ENCODE data around the gene WWP2.

The WWP2 gene

GRCh38 chr16:69924777-69925191, 162.7 kb downstream of the WWP2 start:
- DNase-seq (ENCODE audit: low read depth in 2 of 3, low spot score in 2 of 3), result no peak

GRCh38 chr16:69925311-69925710, 163.2 kb downstream of the WWP2 start:
- DNase-seq (ENCODE audit: low read depth in 2 of 3, low spot score in 2 of 3), result no peak

DNA sequence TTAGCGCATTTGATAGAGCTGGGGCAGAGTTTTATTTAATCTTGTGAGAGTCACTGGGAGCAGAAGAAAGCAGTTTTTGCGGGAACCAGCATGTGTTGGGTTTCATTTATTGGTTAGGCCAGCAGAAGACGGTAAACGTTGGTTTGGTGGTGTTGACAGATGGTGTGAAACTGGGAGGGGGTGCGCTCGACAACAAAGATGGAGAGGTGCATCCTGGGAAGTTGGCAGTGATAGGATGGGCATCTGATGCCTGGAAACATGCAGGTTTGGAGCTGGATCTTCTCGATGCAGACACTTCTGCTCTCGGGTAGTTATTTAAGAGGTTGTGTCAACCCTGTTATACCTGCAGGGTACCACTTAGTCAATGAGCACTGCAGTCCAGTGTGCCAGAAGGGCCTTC, 164.1 kb downstream of the WWP2 start:
- no peak for DNase-seq (ENCODE audit: low read depth in 2 of 3, low spot score in 2 of 3)

- no peak for DNase-seq (ENCODE audit: low read depth in 2 of 3, low spot score in 2 of 3)
Observed at GRCh38 chr16:69927056-69927757, 165.1 kb downstream of the WWP2 start.

DNA sequence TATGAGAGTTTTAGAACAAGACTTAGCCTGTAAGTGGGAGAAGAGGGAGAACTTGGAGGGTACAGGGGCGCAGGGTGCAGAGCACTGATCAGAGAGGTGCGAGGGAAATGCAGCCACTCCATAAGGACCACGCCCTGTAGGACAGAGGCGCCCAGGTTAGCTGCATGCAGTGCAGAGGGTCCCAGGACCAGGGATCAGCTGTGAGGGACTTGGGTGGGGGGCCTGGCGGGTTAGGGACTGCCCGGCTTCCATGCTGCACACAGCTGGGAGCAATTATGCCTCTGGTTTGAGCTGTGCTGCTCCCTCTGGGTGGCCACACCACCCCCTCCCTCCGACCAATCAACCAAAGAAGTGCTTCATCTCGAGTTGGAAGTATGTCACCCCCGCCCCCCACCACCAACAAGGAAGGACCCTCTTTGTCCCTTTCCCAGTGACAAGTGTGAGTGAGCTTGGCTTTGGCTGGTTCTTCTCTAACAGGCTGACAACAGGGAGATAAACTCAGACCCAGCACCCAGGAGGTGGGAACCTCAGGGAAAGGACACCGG, 166.8 kb downstream of the WWP2 start:
- DNase-seq (ENCODE audit: low read depth in 2 of 3, low spot score in 2 of 3), result no peak

- DNase-seq (ENCODE audit: low read depth in 2 of 3, low spot score in 2 of 3), result no peak
Observed at GRCh38 chr16:69929480-69929879, 167.3 kb downstream of the WWP2 start.

DNA sequence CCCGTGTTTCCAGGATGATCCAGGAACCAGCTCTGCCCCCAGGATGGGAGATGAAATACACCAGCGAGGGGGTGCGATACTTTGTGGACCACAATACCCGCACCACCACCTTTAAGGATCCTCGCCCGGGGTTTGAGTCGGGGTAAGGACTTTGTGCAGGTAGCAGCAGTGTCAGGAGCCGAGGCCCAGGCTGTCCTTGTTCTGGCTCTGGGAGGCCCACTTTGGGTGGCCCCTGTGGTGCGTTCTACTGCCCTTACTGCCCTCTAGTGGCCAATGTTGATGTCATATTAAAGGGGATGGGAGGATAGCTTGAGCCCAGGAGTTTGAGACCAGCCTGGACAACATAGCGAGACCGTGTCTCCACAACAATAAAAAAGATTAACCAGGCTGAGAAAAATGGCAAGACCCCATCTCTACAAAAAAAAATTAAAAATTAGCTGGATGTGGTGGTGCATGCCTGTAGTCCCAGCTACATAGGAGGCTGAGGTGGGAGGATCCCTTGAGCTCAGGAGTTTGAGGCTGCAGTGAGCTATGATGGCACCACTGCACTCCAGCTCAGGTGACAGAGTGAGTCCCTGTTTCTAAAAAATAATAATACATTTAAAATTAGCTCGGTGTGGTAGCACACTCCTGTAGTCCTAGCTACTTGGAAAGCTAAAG, 168.1 kb downstream of the WWP2 start:
- DNase-seq (ENCODE audit: low read depth in 2 of 3, low spot score in 2 of 3), result peak in 1 of 3 experiments; percentile 31

DNA sequence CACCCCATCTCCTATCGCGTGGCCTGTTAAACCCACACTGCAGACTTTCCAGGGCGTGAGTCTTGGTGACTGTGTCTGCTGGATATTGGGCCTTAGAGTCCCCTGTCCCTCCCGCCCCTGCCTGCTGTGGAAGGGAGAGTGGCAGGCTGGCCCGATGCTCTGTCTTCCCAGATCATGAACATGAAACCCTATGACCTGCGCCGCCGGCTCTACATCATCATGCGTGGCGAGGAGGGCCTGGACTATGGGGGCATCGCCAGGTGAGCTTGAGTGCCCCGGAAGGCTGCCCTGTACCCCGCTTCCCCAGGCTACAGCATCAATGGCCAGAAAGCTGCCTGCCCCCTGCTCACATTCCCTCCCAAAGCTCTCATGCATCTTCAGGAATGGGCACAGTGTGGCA, 169.5 kb downstream of the WWP2 start:
- DNase-seq (ENCODE audit: low read depth in 2 of 3, low spot score in 2 of 3), result no peak

GRCh38 chr16:69932228-69932627, 170.1 kb downstream of the WWP2 start:
- DNase-seq (ENCODE audit: low read depth in 2 of 3, low spot score in 2 of 3), result no peak

DNA sequence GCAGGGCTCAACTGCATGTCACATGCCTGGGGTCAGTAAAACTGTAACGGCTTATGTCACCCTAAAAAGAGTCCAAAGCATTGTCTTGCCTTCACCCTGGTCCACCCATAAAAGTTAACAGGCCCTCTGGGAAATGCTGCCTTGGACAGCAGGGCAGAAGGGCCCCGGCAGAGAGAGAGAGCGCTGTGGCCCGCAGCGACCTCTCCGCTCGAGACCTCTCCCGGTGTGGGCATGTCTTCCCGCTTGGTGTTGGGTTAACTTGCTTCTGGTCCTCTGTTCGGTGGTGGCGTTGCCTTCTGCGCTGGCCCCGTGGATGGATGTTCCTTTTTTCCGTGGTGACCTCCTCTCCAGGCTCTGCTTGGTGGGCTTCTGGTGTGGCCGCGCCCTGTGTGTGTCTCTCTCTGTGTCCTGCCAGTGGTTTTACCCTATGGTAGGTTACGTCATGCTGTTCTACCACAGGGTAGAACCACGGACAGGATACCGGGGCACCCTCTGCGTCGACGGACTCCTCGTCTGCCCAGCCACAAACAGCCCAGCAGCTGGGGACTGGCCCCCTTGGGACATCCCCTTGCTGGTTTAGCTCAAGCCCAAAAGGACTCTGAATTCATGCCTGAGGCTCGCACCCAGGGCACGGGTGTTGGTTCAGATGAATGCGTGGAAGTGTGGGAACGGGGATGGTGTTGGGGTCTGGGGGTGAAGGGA, 170.7 kb downstream of the WWP2 start:
- no peak for DNase-seq (ENCODE audit: low read depth in 2 of 3, low spot score in 2 of 3)

- no peak for DNase-seq (ENCODE audit: low read depth in 2 of 3, low spot score in 2 of 3)
Observed at GRCh38 chr16:69934044-69934443, 171.9 kb downstream of the WWP2 start.

- no peak for DNase-seq (ENCODE audit: low read depth in 2 of 3, low spot score in 2 of 3)
Observed at GRCh38 chr16:69934751-69935150, 172.6 kb downstream of the WWP2 start.

DNA sequence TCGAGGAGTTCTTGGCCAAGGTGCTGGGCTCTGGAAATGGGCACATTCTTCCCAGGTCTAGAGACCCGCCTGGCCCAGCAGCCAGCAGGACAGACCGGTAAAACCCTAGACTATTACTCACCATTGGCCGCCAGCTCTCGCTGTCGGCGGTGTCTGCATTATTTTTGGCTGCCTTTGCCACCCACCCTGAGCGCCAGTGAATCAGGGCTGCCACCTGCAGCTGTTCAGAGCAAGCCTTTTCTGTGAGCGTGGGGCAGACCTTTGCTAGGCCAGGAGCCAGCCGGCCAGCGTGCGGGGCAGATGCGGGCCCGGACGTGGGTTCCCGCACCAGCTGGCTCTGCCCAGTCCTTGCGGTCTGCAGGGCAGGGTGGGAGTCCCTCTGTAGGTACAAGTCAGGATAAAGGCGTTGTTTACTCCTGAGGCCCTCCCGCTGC, 173.2 kb downstream of the WWP2 start:
- no peak for DNase-seq (ENCODE audit: low read depth in 2 of 3, low spot score in 2 of 3)

DNA sequence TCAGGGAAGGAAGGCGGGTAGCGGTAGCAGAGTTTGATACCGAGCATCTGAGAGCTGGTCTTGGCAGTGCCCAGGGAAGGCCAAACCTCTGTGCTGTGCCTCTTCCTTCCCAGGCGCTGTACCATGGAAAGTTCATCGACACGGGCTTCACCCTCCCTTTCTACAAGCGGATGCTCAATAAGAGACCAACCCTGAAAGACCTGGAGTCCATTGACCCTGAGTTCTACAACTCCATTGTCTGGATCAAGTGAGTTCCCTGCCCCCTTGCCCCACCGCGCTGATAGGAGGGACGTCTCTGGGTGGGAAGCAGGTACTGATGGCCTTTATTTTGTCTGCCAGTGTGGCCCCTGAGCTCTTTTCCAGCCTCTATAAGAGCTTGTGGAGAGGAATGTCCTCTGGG, 173.6 kb downstream of the WWP2 start:
- DNase-seq (ENCODE audit: low read depth in 2 of 3, low spot score in 2 of 3), result no peak

GRCh38 chr16:69936252-69936651, 174.1 kb downstream of the WWP2 start:
- DNase-seq (ENCODE audit: low read depth in 2 of 3, low spot score in 2 of 3), result no peak

DNA sequence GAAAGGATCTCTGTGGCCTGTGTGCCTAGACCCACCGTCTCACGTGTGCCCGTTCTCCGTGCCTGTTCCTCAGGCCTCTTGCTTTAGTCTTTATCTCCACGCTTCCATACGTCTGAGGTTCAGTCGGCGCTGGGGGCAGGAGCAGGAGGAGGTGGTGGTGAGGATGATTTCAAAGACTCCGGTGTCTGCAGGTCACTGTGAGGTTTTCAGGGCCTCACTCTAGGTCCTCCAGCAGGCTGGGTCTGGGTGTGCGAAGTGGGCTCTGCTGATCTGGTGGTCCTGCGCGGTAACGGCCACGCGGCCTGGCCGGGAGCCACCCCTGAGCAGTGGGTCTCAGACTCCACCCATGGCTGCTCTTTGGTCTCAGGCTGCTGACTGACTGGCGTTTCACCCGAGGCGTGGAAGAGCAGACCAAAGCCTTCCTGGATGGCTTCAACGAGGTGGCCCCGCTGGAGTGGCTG, 174.6 kb downstream of the WWP2 start:
- DNase-seq (ENCODE audit: low read depth in 2 of 3, low spot score in 2 of 3), result no peak

GRCh38 chr16:69937465-69937951, 175.4 kb downstream of the WWP2 start:
- no peak for DNase-seq (ENCODE audit: low read depth in 2 of 3, low spot score in 2 of 3)

GRCh38 chr16:69938981-69939820, 177.1 kb downstream of the WWP2 start:
- no peak for DNase-seq (ENCODE audit: low read depth in 2 of 3, low spot score in 2 of 3)

DNA sequence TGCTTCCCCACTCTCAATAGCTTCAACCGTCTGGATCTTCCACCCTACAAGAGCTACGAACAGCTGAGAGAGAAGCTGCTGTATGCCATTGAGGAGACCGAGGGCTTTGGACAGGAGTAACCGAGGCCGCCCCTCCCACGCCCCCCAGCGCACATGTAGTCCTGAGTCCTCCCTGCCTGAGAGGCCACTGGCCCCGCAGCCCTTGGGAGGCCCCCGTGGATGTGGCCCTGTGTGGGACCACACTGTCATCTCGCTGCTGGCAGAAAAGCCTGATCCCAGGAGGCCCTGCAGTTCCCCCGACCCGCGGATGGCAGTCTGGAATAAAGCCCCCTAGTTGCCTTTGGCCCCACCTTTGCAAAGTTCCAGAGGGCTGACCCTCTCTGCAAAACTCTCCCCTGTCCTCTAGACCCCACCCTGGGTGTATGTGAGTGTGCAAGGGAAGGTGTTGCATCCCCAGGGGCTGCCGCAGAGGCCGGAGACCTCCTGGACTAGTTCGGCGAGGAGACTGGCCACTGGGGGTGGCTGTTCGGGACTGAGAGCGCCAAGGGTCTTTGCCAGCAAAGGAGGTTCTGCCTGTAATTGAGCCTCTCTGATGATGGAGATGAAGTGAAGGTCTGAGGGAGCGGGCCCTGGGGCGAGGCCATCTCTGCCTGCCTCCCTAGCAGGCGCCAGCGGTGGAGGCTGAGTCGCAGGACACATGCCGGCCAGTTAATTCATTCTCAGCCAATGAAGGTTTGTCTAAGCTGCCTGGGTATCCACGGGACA, 177.9 kb downstream of the WWP2 start:
- DNase-seq (ENCODE audit: low read depth in 2 of 3, low spot score in 2 of 3), result no peak

DNA sequence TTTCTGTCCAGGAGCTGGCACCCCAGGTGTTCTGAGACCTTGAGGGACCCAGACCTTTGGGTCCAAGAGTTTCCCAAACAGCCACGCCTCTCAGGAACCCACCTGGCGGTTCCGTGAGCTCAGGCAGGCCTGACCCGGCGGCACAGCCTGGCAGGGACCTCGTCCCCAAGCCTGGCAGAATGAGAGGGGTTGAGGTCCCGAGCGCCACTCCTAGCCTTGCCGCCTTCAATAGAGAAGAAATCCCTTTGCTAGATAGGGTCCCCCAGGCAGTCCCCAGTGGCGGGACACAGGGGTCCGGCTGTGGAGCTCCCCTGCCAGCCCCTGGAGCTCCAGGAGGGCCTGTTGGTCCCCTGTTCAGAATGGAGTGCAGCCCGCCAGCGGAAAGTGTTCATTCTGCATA, 178.5 kb downstream of the WWP2 start:
- no peak for DNase-seq (ENCODE audit: low read depth in 2 of 3, low spot score in 2 of 3)
